ENCODE data around the gene IRX2.

Gene IRX2

DNA sequence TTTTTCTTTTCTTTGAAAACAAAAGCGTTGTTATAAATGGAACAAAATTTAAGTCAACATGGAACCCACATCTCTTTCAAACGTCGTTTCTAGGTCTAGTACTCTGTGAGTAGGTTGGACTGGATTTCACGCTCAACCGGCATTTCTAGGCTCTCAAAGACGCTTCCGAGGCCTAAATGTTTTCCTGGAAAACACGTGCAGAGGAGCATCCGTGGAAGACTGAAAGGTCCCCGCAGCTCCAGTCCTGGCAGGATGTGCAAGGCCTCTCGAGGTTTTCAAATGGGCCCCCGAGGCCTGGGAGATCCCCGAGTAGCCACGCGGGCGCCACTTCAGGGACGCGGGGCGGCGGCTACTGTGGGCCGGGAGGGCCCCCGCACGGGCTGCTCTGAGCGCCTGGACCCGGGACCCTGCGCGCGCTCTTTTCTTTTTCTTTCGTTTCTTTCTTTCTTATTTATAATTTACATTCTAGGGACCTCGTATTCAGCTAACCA, 4.2 kb upstream of the IRX2 start:
- DNase-seq, result no peak

DNA sequence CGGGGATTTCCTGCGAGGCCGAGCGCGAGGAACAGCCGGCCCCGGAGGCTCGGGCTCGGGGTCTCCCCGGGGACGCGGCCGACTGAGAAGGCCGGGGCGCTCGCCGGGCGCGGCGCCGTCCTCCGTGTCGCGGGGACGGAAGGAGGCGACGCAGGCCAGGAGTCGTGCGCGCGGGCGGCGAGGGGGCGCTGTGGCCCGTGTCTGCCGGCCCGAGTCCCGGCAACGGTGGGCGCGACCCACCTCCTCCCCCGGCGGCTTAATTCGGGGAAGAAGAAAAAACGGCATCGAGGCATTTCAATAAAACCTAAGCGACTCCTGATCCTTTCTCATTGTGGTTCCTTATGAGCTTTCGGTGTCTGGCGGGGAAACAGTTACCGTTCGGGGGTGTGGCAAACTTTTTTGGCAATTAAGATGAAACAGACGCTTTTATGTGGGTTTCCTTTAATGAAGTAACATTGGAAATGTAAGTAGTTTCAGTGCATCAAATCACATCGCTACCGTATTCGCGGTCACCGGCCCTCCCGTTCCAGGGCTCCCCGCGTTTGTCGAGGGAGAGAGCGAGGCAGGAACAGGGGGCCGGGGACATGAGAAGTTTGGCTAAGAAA, 3.7 kb upstream of the IRX2 start:
- no peak for DNase-seq

GRCh38 chr5:2754581-2755075, 3.2 kb upstream of the IRX2 start:
- no peak for DNase-seq

- DNase-seq, result no peak
Measured at GRCh38 chr5:2753452-2754420, 2.3 kb upstream of the IRX2 start.

- no peak for DNase-seq
Measured at GRCh38 chr5:2752821-2753439, 1.5 kb upstream of the IRX2 start.

DNA sequence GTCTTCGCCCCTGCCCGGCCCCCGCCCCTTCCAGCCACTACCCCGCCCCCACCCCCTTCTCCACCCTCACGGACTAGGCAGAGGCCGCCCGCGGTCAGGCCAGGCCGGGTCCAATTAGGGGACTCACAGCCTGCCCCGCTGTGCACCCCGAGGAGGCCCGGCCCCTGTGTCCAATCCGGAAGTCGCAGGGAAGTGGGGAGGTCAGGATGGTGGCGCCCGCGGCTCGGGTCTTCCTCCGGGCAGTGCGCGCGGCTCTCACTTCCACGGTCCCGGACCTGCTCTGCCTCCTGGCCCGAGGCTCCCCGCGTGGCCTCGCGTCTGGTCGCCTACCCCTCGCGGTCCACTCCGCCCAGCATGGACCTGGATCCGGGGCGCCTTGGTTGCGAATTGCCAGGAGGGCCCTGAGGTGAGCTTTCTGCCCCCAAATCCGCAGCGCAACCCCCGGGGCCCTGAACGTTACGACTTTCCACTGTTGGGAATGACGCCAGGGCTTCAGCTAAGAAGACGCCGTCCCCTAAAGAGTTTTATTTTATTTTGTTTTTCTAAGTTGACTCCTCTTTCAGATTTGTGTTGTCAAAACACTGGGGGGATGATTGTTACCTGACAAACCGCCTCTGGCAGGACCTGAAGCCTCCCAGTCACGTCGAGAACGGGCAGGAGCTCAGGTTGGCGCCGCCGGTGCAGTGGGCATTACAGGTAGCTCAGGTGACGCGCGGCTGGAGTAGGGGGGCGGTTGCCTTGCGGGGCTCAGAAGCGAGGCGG, 763 bp upstream of the IRX2 start:
- no peak for DNase-seq

- DNase-seq, result no peak
Measured at GRCh38 chr5:2750758-2751464, 566 bp downstream of the IRX2 start.

GRCh38 chr5:2750026-2750757, 1.3 kb downstream of the IRX2 start:
- DNase-seq, result no peak

- DNase-seq, result no peak
Measured at GRCh38 chr5:2749514-2750025, 1.9 kb downstream of the IRX2 start.

DNA sequence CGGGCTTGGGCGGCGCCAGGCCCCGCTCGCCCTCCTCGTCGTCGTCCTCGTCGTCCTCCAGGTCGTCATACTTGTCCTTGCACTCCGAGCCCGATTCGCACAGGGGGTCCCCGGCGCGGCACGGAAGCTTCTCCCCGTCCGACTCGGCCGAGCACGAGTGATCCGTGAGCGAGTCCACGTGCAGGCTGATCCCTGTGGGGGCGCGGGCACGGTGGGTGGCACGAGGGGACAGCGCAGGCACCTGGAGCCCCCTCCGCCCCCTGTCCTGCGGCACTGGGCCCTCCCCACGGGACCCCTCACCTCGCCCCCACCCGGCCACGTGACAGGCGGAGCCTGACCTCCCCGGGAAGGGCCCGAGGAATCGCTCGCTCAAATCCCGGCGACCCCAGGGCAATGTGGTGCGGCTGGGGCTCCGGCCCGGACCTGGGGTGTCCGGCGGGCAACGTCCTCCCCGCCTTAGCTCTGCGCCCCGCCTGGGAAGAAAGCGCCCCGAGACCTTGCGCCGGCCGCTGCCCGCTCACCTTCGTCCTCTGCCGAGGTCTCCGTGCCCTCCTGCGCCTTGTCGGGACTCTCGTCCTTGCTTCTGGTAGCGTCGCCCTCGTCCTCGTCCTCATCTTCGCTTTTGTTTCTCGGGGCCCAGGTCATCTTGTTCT, 2.5 kb downstream of the IRX2 start:
- no peak for DNase-seq

DNA sequence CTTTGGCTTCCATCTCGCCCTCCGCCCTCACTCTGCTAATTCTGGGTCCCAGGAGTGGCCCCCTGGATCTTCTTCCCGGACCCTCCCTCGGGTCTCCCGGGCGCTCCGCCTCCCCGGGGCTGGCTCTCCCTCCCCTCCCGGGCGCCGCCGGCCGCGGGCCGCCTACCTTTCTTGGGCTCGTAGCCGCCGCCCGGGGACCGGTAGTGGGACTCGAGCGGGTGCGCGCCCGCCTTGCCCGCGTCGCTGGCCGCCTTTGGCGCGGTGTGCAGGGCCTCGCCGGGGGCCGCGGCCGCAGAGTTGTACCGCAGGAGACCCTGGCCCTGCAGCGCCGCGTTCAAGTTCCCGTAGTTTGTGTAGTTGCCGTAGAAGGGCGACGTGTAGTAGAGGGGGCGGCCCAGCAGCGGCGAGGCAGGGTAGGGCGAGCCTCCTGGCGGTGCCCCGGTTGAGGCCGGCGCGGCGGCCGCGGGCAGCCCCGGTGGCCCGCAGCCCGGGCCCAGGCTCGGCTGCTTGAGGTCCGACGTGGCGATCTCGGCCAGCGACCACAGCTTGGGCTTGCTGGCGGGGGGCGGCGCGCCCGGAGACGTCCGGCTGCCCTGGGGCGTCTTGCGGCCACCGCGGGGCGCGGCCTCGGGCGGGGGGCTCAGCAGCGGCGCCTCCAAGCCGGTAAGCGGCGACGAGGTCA, 3.2 kb downstream of the IRX2 start:
- DNase-seq, result no peak

GRCh38 chr5:2747363-2748162, 3.9 kb downstream of the IRX2 start:
- no peak for DNase-seq

DNA sequence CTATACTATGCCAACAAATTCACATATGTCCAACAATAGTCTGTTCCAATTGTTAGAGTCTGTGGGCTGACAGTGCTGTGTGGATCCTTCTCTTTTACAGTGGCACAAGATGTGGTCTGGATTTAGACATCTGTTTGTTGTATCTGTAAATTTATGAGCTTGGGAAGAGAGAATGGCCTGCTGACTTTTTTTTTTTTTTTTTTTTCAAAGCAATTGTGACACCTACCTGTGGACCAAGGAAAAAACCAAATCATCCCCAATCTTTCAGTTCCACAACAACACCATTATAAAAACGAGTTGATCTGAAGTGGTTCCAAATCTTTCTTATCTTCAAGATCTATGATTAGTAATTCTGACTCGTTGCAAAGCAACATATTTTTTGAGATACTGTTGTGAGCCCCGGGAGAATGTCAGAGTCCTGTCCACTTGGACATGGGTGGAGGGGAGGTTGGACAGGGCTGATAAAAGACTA, 4.9 kb downstream of the IRX2 start:
- DNase-seq, result no peak

DNA sequence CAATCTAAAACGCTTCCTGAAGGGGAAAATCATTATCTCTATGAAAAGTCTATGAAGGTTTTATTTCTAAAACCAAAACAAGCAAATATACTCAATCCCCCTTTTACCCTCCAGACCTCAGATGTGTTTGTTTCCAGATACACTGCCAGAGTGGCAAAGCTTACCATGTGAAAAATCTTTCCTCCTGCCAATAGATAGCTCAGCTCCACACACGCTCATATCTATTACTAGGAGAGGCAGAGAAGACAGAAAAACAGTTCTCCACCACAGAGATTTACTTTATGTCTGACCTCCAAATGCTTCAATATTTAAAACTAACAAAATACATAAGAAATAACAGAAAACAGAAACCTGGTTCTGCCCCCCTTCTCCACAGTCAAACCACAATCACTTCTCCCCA, 7.0 kb downstream of the IRX2 start:
- no peak for DNase-seq

DNA sequence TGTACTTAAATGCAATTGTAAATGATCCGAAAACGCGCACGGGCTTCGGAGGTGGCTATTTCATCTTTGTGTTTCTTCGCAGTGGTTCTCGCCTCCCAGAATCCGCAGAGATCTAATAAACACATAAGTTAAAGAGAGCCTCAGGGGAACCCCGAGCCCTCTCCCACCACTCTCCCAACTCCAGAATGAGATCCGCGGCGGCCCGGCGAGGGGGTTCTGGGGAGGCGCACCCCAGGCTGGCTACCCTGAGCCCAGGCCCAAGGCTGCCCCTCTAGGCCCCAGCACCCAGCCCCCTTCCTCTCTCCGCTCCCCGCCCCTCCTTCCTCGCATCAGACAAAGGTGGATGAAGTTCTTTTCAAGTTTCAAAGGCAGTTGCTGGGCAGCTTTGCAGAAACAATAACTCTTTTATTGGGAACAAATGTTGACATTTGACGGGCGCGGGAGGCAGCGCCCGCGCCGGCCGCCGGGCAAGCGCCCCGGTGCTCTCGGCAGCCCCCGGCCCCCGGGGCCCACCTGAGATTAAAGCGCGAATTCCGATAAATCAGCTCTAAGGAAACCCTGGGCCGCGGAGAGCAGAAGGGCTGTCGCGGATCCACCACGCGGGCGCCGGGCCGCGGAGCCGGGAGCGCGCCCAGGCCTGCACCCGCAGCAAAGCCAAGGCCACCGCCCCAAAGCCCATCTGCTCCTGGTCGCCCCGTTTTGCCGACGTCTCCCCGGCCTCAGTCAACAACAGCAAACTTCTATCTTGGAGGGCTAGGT, 8.4 kb downstream of the IRX2 start:
- DNase-seq, result no peak

DNA sequence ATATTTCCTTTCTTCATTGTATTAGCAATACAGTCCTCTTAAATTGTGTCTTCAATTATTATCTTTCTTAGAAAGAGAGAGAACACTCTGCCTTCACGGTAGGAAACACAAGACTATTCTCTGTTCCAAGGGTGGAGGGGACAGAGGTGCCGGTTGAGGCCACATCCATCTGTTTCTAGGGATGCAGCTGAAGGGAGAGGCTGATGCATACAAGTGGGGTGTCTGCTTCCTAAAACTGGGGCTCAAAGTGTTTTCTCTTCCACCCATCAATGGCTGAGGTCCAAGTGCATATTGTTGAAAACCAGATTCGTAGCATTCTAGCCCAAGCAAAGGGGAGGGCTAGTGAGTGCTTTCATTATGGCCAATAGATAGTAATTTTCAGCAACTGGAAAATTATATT, 9.5 kb downstream of the IRX2 start:
- DNase-seq, result no peak

GRCh38 chr5:2740876-2741555, 10.5 kb downstream of the IRX2 start:
- no peak for DNase-seq

Measured in HCEC 1CT (cell line).